ENCODE data around the gene DCC.

DNA sequence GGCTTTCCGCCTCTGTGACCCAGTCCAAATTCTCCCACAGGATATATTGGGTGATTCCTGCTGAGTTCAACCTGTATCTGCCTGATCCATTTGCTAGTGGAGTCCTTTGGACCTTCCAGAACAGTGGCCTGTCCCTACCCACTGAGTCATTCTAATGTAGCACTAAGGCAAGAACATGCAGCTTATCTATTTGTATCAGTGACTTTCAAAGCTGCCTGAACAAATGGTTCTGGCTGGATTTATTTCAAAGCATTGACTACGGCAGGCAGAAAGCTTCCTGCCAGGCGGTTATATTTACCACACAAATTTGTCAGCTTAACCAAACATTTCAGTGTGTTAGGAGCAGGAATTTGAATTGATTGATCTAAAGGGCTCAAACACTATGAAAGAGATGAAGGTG is 613.4 kb downstream of the DCC start:
- TF ChIP-seq, protein P1, sequence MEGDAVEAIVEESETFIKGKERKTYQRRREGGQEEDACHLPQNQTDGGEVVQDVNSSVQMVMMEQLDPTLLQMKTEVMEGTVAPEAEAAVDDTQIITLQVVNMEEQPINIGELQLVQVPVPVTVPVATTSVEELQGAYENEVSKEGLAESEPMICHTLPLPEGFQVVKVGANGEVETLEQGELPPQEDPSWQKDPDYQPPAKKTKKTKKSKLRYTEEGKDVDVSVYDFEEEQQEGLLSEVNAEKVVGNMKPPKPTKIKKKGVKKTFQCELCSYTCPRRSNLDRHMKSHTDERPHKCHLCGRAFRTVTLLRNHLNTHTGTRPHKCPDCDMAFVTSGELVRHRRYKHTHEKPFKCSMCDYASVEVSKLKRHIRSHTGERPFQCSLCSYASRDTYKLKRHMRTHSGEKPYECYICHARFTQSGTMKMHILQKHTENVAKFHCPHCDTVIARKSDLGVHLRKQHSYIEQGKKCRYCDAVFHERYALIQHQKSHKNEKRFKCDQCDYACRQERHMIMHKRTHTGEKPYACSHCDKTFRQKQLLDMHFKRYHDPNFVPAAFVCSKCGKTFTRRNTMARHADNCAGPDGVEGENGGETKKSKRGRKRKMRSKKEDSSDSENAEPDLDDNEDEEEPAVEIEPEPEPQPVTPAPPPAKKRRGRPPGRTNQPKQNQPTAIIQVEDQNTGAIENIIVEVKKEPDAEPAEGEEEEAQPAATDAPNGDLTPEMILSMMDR (IDR thresholded peaks at IDR 0.05) = no peak
- no peak for TF ChIP-seq POLR2A (IDR thresholded peaks at IDR 0.05)
